WTC11 (cell line): ENCODE results near the gene BMP7. TPM values are rescaled to one million over a fixed set of nuclear protein-coding genes. Genes with fewer than 3 reads are reported as not detected.

ENCODE experiments used
- ATAC-seq: fragments of 200-7000 bp; cut with Tn5 transposase; 2 replicates; pipeline ENCODE4 v1.10.0; 2021; ENCODE audit warnings: mild to moderate bottlenecking, moderate library complexity
- CTCF ChIA-PET: fragments of 300-600 bp; sonication (Branson Sonifier 250); formaldehyde crosslinking; loops from one replicate; lab custom pipeline; 2021; ENCODE audit warnings: antibody characterized with exemption; lab: Charles Lee
- POLR2A ChIA-PET: fragments of 350-600 bp; sonication (Branson Sonifier 250); formaldehyde crosslinking; loops from one replicate; lab custom pipeline; 2021; ENCODE audit warnings: antibody characterized with exemption; lab: Charles Lee
- DNase-seq: peaks from one replicate; pipeline ENCODE4 v3.0.0; 2021; ENCODE audit warnings: low spot score
- H3K27ac Mint-ChIP-seq: 2 replicates; pipeline ENCODE4 v1.8.0; 2021; ENCODE audit warnings: mixed read lengths
- H3K27me3 Mint-ChIP-seq: 2 replicates; pipeline ENCODE4 v1.8.0; 2021; ENCODE audit warnings: low read depth, mild to moderate bottlenecking, moderate library complexity, mixed read lengths
- H3K36me3 Mint-ChIP-seq: 2 replicates; pipeline ENCODE4 v1.8.0; 2021; ENCODE audit warnings: mixed read lengths
- H3K4me1 Mint-ChIP-seq: 2 replicates; pipeline ENCODE4 v1.8.0; 2022; ENCODE audit warnings: mixed read lengths
- H3K4me3 Mint-ChIP-seq: 2 replicates; pipeline ENCODE4 v1.8.0; 2021; ENCODE audit warnings: mild to moderate bottlenecking, moderate library complexity, mixed read lengths
- H3K9me3 Mint-ChIP-seq: 2 replicates; pipeline ENCODE4 v1.8.0; 2021; ENCODE audit warnings: mixed read lengths
- ATF1 ChIP-seq: sonication (generic); formaldehyde crosslinking; IDR thresholded peaks from 2 replicates; pipeline ENCODE4 v1.8.1; 2023; ENCODE audit warnings: mild to moderate bottlenecking, moderate library complexity, missing genetic modification reagents
- ATF2 ChIP-seq: sonication (generic); formaldehyde crosslinking; IDR thresholded peaks from 2 replicates; pipeline ENCODE4 v1.8.1; 2022; ENCODE audit warnings: low read depth, missing genetic modification reagents, borderline replicate concordance
- CBFB ChIP-seq: sonication (generic); formaldehyde crosslinking; IDR thresholded peaks from 2 replicates; pipeline ENCODE4 v1.8.1; 2022; ENCODE audit warnings: mild to moderate bottlenecking, low read depth, missing genetic modification reagents
- CREM ChIP-seq: sonication (generic); formaldehyde crosslinking; IDR thresholded peaks from 2 replicates; pipeline ENCODE4 v1.8.1; 2022; ENCODE audit warnings: mild to moderate bottlenecking, missing genetic modification reagents, moderate library complexity
- ELF4 ChIP-seq: sonication (generic); formaldehyde crosslinking; IDR thresholded peaks from 2 replicates; pipeline ENCODE4 v1.8.1; 2022; ENCODE audit warnings: low read depth, mild to moderate bottlenecking, moderate library complexity, missing genetic modification reagents
- FOXP1 ChIP-seq: sonication (generic); formaldehyde crosslinking; IDR thresholded peaks from 2 replicates; pipeline ENCODE4 v1.8.0; 2022; ENCODE audit warnings: missing genetic modification reagents, mild to moderate bottlenecking, moderate library complexity, borderline replicate concordance
- GTF2I ChIP-seq: fragments of 250-450 bp; sonication (Bioruptor Pico); conservative IDR thresholded peaks from 2 replicates; pipeline ENCODE4 v1.4.0; 2021; ENCODE audit warnings: mild to moderate bottlenecking
- HMGA2 ChIP-seq: fragments of 250-450 bp; sonication (Bioruptor Pico); IDR thresholded peaks from 2 replicates; pipeline ENCODE4 v1.4.0; 2021; ENCODE audit warnings: mild to moderate bottlenecking, moderate library complexity
- JAZF1 ChIP-seq: fragments of 250-450 bp; sonication (Bioruptor Pico); IDR thresholded peaks from 2 replicates; pipeline ENCODE4 v1.9.0; 2021; ENCODE audit warnings: moderate library complexity, mild to moderate bottlenecking, inconsistent platforms
- JUN ChIP-seq: sonication (generic); formaldehyde crosslinking; IDR thresholded peaks from 2 replicates; pipeline ENCODE4 v1.8.0; 2023; ENCODE audit warnings: mild to moderate bottlenecking, missing genetic modification reagents
- MAX ChIP-seq: sonication (generic); formaldehyde crosslinking; IDR thresholded peaks from 2 replicates; pipeline ENCODE4 v1.8.0; 2022; ENCODE audit warnings: mild to moderate bottlenecking, missing genetic modification reagents
- NFATC4 ChIP-seq: fragments of 250-450 bp; sonication (Bioruptor Pico); IDR thresholded peaks from 2 replicates; pipeline ENCODE4 v1.9.0; 2021; ENCODE audit warnings: mild to moderate bottlenecking
- RORB ChIP-seq: fragments of 250-450 bp; sonication (Bioruptor Pico); IDR thresholded peaks from 2 replicates; pipeline ENCODE4 v1.9.0; 2021; ENCODE audit warnings: mild to moderate bottlenecking
- SMAD3 ChIP-seq: sonication (generic); formaldehyde crosslinking; IDR thresholded peaks from 2 replicates; pipeline ENCODE4 v1.8.0; 2022; ENCODE audit warnings: missing genetic modification reagents, mild to moderate bottlenecking, borderline replicate concordance
- TP53 ChIP-seq: sonication (generic); formaldehyde crosslinking; IDR thresholded peaks from 2 replicates; pipeline ENCODE4 v1.8.1; 2023; ENCODE audit warnings: mild to moderate bottlenecking, missing genetic modification reagents
- ZBTB21 ChIP-seq: sonication (generic); formaldehyde crosslinking; IDR thresholded peaks from 2 replicates; pipeline ENCODE4 v1.8.1; 2023; ENCODE audit warnings: mild to moderate bottlenecking, missing genetic modification reagents, borderline replicate concordance
- ZNF121 ChIP-seq: sonication (generic); formaldehyde crosslinking; IDR thresholded peaks from 2 replicates; pipeline ENCODE4 v1.8.0; 2023; ENCODE audit warnings: missing genetic modification reagents
- ZNF416 ChIP-seq: fragments of 250-450 bp; sonication (Bioruptor Pico); IDR thresholded peaks from 2 replicates; pipeline ENCODE4 v1.9.0; 2021; ENCODE audit warnings: mild to moderate bottlenecking, inconsistent platforms
- ZNF671 ChIP-seq: fragments of 250-450 bp; sonication (Bioruptor Pico); IDR thresholded peaks from 2 replicates; pipeline ENCODE4 v1.8.0; 2021; ENCODE audit warnings: mild to moderate bottlenecking
- total RNA-seq: library from RNA; stranded (reverse); gene quantifications from 3 replicates; pipeline ENCODE4 v1.2.3, GENCODE V29; 2021
- TF ChIP-seq, protein P1 (sequence below): fragments of 250-450 bp; sonication (Bioruptor Pico); IDR thresholded peaks from 2 replicates; pipeline ENCODE4 v1.9.0; 2021; ENCODE audit warnings: mild to moderate bottlenecking, borderline replicate concordance
- TF ChIP-seq, protein P2 (sequence below): sonication (generic); formaldehyde crosslinking; IDR thresholded peaks from 2 replicates; pipeline ENCODE4 v1.8.0; 2022; ENCODE audit warnings: missing genetic modification reagents
- TF ChIP-seq, protein P3 (sequence below): sonication (generic); formaldehyde crosslinking; IDR thresholded peaks from 2 replicates; pipeline ENCODE4 v1.8.1; 2023; ENCODE audit warnings: mild to moderate bottlenecking, moderate library complexity, missing genetic modification reagents

The BMP7 gene
- total RNA-seq, 1 experiment from 2014 or later = 40.7 TPM

GRCh38 chr20:57150559-57150958, 115.9 kb downstream of the BMP7 start:
- H3K27ac Mint-ChIP-seq = no peak overlapping the region
- POLR2A ChIA-PET = no interaction called here
- CTCF ChIA-PET = no interaction called here
- H3K36me3 Mint-ChIP-seq = no peaks in the 10 kb centered on the region
- no peak overlapping the region for H3K4me3 Mint-ChIP-seq
- ATAC-seq = no peak
- no peak for DNase-seq
- peaks cover 2% of the 10 kb centered on the region; the same call in 1 of the 2 replicates for H3K4me1 Mint-ChIP-seq
- no peak for TF ChIP-seq GTF2I (CRISPR knock-in tag)
- no peak for TF ChIP-seq ZNF671 (CRISPR knock-in tag)
- no peak for TF ChIP-seq ATF1
- H3K9me3 Mint-ChIP-seq = peaks cover 12% of the 10 kb centered on the region
- peaks cover 3% of the 10 kb centered on the region; the same call in 1 of the 2 replicates for H3K27me3 Mint-ChIP-seq

DNA sequence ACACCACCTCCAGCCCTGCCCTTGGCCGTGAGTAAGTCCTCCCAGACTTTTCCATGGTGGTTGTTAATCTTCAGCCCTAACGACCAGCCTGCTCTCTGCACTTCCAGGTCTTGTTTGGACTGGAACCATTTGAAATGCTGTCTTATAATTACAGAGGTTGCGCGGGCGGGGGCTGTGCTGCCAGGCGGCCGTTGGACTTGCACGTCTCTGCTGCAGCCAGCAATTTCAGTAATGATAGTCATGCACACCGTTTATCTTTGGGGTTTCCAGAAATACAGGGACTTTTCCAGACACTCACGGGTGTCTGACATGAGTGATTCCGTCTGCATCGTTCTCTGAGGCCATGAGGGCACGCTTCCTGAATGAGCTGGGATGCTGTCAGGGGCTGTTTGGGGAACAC, 118.2 kb downstream of the BMP7 start:
- peaks cover 2% of the 10 kb centered on the region; the same call in 1 of the 2 replicates for H3K4me1 Mint-ChIP-seq
- no peak for ATAC-seq
- peaks cover 12% of the 10 kb centered on the region for H3K9me3 Mint-ChIP-seq
- POLR2A ChIA-PET = interaction anchor here (0.5 kb wide), 1 partner anchor 336 kb away, joined by 4 read pairs; no protein-coding TSS in a partner anchor
- DNase-seq = no peak
- no peak for TF ChIP-seq ELF4 (CRISPR knock-in tag)
- no peak for TF ChIP-seq ATF2 (CRISPR knock-in tag)
- no peak for TF ChIP-seq RORB (CRISPR knock-in tag)
- TF ChIP-seq, protein P1, sequence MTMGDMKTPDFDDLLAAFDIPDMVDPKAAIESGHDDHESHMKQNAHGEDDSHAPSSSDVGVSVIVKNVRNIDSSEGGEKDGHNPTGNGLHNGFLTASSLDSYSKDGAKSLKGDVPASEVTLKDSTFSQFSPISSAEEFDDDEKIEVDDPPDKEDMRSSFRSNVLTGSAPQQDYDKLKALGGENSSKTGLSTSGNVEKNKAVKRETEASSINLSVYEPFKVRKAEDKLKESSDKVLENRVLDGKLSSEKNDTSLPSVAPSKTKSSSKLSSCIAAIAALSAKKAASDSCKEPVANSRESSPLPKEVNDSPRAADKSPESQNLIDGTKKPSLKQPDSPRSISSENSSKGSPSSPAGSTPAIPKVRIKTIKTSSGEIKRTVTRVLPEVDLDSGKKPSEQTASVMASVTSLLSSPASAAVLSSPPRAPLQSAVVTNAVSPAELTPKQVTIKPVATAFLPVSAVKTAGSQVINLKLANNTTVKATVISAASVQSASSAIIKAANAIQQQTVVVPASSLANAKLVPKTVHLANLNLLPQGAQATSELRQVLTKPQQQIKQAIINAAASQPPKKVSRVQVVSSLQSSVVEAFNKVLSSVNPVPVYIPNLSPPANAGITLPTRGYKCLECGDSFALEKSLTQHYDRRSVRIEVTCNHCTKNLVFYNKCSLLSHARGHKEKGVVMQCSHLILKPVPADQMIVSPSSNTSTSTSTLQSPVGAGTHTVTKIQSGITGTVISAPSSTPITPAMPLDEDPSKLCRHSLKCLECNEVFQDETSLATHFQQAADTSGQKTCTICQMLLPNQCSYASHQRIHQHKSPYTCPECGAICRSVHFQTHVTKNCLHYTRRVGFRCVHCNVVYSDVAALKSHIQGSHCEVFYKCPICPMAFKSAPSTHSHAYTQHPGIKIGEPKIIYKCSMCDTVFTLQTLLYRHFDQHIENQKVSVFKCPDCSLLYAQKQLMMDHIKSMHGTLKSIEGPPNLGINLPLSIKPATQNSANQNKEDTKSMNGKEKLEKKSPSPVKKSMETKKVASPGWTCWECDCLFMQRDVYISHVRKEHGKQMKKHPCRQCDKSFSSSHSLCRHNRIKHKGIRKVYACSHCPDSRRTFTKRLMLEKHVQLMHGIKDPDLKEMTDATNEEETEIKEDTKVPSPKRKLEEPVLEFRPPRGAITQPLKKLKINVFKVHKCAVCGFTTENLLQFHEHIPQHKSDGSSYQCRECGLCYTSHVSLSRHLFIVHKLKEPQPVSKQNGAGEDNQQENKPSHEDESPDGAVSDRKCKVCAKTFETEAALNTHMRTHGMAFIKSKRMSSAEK = no peak
- TF ChIP-seq NFATC4 (CRISPR knock-in tag) = no peak
- no peak overlapping the region for H3K4me3 Mint-ChIP-seq
- CTCF ChIA-PET = no interaction called here
- H3K36me3 Mint-ChIP-seq = no peaks in the 10 kb centered on the region
- peaks cover 4% of the 10 kb centered on the region; the same call in 1 of the 2 replicates for H3K27me3 Mint-ChIP-seq
- H3K27ac Mint-ChIP-seq = no peak overlapping the region

DNA sequence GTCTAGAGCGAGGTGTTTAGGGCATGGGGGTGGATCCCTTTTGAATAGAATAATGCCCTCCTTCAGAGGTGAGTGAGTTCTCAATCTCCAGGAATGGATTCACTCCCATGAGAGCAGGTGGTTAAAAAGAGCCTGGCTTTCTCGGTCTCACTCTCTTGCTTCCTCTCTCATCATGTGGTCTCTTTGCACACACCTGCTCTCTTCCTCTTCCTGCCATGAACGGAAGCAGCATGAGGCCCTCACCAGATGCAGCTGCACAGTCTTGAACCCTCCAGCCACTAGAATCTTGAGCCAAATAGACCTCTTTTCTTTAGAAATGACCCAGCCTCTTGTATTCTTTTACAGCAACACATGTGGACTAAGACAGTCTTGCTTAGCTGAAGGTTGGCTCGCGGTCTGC, 119.3 kb downstream of the BMP7 start:
- no peaks in the 10 kb centered on the region for H3K36me3 Mint-ChIP-seq
- peaks cover 2% of the 10 kb centered on the region; the same call in 1 of the 2 replicates for H3K4me1 Mint-ChIP-seq
- H3K9me3 Mint-ChIP-seq = peaks cover 12% of the 10 kb centered on the region
- H3K27ac Mint-ChIP-seq = no peak overlapping the region
- DNase-seq = no peak
- H3K4me3 Mint-ChIP-seq = no peak overlapping the region
- POLR2A ChIA-PET = no interaction called here
- H3K27me3 Mint-ChIP-seq = peaks cover 5% of the 10 kb centered on the region; the same call in 1 of the 2 replicates
- CTCF ChIA-PET = no interaction called here
- ATAC-seq = no peak
- TF ChIP-seq, protein P2, sequence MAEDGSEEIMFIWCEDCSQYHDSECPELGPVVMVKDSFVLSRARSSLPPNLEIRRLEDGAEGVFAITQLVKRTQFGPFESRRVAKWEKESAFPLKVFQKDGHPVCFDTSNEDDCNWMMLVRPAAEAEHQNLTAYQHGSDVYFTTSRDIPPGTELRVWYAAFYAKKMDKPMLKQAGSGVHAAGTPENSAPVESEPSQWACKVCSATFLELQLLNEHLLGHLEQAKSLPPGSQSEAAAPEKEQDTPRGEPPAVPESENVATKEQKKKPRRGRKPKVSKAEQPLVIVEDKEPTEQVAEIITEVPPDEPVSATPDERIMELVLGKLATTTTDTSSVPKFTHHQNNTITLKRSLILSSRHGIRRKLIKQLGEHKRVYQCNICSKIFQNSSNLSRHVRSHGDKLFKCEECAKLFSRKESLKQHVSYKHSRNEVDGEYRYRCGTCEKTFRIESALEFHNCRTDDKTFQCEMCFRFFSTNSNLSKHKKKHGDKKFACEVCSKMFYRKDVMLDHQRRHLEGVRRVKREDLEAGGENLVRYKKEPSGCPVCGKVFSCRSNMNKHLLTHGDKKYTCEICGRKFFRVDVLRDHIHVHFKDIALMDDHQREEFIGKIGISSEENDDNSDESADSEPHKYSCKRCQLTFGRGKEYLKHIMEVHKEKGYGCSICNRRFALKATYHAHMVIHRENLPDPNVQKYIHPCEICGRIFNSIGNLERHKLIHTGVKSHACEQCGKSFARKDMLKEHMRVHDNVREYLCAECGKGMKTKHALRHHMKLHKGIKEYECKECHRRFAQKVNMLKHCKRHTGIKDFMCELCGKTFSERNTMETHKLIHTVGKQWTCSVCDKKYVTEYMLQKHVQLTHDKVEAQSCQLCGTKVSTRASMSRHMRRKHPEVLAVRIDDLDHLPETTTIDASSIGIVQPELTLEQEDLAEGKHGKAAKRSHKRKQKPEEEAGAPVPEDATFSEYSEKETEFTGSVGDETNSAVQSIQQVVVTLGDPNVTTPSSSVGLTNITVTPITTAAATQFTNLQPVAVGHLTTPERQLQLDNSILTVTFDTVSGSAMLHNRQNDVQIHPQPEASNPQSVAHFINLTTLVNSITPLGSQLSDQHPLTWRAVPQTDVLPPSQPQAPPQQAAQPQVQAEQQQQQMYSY = no peak
- no peak for TF ChIP-seq ZBTB21 (CRISPR knock-in tag)
- no peak for TF ChIP-seq FOXP1
- TF ChIP-seq CBFB (CRISPR knock-in tag) = no peak
- TF ChIP-seq ZNF416 (CRISPR knock-in tag) = no peak
- no peak for TF ChIP-seq CREM
- no peak for TF ChIP-seq TP53 (CRISPR knock-in tag)
- no peak for TF ChIP-seq MAX (CRISPR knock-in tag)
- TF ChIP-seq, protein P3, sequence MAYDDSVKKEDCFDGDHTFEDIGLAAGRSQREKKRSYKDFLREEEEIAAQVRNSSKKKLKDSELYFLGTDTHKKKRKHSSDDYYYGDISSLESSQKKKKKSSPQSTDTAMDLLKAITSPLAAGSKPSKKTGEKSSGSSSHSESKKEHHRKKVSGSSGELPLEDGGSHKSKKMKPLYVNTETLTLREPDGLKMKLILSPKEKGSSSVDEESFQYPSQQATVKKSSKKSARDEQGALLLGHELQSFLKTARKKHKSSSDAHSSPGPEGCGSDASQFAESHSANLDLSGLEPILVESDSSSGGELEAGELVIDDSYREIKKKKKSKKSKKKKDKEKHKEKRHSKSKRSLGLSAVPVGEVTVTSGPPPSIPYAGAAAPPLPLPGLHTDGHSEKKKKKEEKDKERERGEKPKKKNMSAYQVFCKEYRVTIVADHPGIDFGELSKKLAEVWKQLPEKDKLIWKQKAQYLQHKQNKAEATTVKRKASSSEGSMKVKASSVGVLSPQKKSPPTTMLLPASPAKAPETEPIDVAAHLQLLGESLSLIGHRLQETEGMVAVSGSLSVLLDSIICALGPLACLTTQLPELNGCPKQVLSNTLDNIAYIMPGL (CRISPR knock-in tag) = no peak
- no peak for TF ChIP-seq JUN (CRISPR knock-in tag)
- TF ChIP-seq NFATC4 (CRISPR knock-in tag) = no peak
- no peak for TF ChIP-seq GTF2I (CRISPR knock-in tag)
- TF ChIP-seq HMGA2 (CRISPR knock-in tag) = no peak
- TF ChIP-seq ZNF121 (CRISPR knock-in tag) = no peak
- no peak for TF ChIP-seq SMAD3 (CRISPR knock-in tag)
- TF ChIP-seq JAZF1 (CRISPR knock-in tag) = no peak
